GM12892 (cell line): ENCODE data around the gene TSPAN4.

Experiments used
- DNase-seq: peaks from one replicate; pipeline ENCODE4 v3.0.0; 2011; ENCODE audit not compliant: insufficient read length
- FAIRE-seq: peaks from 2 replicates; lab custom pipeline; 2011; peaks lifted over from hg19 to GRCh38; lab: Jason Lieb, UNC
- POLR2A ChIP-seq: IDR thresholded peaks from 2 replicates; pipeline ENCODE4 v1.6.1; 2011; ENCODE audit warnings: low read depth, low read length, control low read depth
- POLR2AphosphoS5 ChIP-seq: IDR thresholded peaks from 2 replicates; pipeline ENCODE4 v1.6.1; 2011; ENCODE audit warnings: low read depth, low read length, control low read depth
- TAF1 ChIP-seq: IDR thresholded peaks from 2 replicates; pipeline ENCODE4 v1.6.1; 2011; ENCODE audit warnings: low read depth, mild to moderate bottlenecking, control low read depth, low read length, borderline replicate concordance

The TSPAN4 gene

GRCh38 chr11:849104-849824 lies 6.6 kb downstream of the TSPAN4 start:
- no peak for FAIRE-seq
- no peak for DNase-seq
- TF ChIP-seq TAF1 = no peak
- TF ChIP-seq POLR2A = no peak

DNA sequence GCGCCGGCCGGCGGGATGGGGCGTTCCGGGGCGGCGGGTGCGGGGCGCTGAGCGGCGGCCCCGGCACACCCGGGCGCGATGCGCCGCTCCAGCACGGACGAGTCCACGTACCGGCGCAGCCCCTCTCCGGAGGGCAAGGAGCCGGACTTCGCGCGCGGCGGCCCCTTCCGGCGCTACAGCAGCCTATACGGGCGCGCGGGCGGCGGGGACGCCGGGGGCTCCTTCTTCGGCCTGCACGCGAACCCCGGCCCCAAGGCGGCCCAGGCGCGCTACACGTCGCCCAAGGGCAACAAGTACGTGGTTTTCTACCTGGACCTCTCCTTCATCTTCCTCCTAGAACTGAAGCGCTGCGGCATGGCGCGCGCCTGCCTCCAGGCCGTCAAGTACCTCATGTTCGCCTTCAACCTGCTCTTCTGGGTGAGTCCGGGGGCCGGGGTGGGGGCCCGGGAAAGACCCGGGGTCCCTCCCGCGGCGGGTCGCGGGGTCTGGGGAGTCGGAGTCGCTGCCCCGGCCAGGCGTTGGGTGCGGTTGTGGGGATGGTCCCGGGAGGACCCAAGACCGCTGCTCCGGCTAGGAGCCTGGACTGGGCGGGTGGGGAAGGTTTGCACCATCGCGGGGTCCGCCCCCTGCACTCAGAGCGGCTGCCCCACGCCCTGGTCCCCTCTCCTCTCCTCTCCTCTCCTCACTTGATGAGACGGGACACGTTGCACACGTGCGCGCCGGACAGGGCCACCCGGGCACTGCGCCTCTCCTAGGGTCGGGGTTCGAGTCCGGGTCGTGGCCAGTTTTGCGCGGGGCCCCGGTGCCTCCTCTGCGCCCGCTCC lies 7.5 kb downstream of the TSPAN4 start:
- DNase-seq (no peak), FAIRE-seq (no peak)
- TF ChIP-seq POLR2AphosphoS5 (no peak), TAF1 (no peak), POLR2A (no peak)

DNA sequence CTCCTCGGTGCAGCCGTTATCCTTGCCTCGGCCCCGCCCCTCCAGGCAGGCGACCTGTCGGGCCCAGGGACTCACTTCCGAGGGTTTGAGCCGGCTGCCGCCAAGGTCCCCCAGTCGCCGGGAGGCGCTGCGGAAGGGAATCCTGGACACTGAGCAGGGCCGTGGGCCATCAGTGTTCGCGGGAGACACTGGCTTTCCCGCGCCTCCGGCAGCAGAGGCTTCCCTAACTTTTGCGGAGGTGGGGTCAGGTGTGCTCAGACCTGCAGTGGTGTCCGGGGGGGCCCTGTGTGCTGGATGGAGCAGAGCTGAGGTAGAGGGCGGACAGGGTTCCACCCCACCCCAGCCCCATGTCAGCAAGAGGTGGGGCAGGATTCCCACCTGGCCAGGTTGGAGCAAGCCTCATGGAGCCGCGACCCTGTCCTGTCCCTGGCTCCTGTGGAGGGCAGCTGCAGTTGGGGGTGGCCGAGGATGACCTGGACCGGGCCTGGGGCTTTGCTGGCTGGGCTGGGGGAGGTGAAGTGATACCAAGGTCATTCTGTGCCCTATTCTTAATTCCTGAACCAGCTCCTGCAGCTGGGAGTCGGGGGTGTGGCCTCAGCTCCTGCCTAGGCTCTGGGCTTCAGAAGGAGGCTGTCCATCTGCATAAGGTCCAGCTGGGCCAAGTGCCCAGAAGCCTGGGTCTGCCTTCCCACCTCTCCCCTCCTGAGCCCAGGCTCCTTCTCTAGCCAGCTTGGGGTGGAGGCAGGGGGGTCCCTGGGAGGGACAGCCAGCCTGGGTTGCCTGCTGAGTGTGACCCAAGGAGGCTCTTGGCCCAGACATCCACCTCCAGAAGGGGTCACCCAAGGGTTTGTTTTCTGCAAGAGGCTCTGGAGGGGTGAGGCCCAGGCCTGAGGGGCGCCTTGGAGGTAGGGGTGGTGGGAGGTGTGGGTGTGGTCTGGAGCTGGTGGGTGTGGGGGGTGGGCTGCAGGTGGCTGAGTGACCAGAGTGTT lies 8.4 kb downstream of the TSPAN4 start:
- FAIRE-seq (no peak), DNase-seq (no peak)
- no peak for TF ChIP-seq POLR2AphosphoS5
- no peak for TF ChIP-seq TAF1
- no peak for TF ChIP-seq POLR2A

DNA sequence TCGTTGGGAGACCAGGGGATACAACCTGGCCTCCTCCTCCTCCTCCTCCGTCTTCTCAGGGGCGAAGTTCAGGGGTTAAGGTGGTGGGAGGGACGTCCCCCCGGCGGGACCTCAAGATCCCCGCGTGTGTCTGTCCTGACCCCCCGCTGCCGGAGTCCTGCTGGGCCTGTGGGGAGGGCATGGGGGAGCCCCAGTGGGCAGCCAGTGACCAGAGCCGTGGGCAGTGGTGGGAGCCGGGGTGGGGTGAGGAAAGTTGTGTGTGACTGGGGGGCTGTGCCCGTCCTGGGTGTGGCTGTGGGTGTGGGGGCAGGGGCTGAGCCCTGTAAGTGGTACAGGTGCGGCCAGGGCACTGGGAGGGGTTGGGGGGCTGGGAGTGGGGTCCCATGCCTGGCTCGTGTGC lies 10.1 kb downstream of the TSPAN4 start:
- DNase-seq (no peak), FAIRE-seq (no peak)
- no peak for TF ChIP-seq POLR2AphosphoS5
- TF ChIP-seq TAF1 = no peak
- no peak for TF ChIP-seq POLR2A

GRCh38 chr11:853682-854448 lies 11.2 kb downstream of the TSPAN4 start:
- no peak for FAIRE-seq
- no peak for TF ChIP-seq POLR2A
- TF ChIP-seq TAF1 = no peak
- TF ChIP-seq POLR2AphosphoS5 = no peak
- no peak for DNase-seq

- TF ChIP-seq POLR2A (no peak), POLR2AphosphoS5 (no peak), TAF1 (no peak)
- DNase-seq = no peak
- no peak for FAIRE-seq
These were observed 12.1 kb downstream of the TSPAN4 start for GRCh38 chr11:854601-855329.

DNA sequence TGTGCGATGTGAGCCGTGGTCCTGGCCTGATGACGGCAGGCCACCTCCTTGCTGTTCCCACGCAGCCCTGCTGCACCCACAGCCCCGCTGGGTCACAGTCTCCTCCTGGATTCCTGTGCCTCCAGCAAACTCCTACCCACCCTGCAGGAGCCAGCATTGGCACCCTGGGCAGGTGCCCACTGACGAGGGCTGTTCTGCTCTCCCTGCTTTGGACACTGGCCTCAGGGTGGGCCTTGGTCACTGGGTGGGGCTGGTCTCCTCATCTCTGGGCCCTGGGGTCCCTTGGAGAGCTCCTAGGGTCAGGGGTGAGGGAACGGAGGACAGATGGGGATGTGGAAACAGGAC lies 12.7 kb downstream of the TSPAN4 start:
- TF ChIP-seq POLR2A (no peak), TAF1 (no peak), POLR2AphosphoS5 (no peak)
- DNase-seq (no peak), FAIRE-seq (no peak)

GRCh38 chr11:855796-856195 lies 13.1 kb downstream of the TSPAN4 start:
- no peak for DNase-seq
- no peak for FAIRE-seq
- TF ChIP-seq POLR2AphosphoS5 (no peak), TAF1 (no peak), POLR2A (no peak)

GRCh38 chr11:856397-856796 lies 13.7 kb downstream of the TSPAN4 start:
- FAIRE-seq (no peak), DNase-seq (no peak)
- TF ChIP-seq POLR2AphosphoS5 = no peak
- no peak for TF ChIP-seq POLR2A
- no peak for TF ChIP-seq TAF1

DNA sequence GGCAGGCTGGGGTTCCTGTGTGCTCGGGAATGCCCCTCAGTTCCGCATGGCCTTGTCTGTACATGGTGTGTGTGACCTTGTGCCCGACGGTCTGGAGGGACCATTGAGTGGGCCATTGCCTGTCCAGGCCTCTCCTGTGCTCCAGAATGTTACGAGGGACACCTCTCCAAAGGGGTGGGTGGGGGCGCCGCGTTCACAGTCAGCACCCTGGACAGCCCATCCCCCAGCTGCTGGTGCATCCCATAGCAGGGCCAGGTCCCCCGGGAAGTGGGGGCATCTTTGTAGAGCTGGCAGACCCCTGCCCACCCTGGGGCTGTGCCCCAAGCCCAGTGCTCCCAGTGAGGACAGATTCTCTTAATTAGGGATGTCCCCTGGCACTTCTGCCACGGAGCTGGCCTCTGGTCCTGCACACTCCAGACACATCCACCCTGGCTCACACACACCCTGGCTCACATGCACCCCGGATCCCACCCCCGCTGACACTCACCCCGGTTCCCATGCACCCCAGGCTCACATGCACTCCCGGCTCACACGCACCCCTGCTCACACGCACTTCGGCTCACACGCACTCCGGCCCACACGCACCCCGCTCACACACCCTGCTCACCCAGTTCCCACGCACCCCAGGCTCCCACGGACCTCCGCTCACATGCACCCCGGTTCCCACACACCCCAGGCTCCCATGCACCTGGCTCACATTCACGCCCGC lies 15.6 kb downstream of the TSPAN4 start:
- DNase-seq (no peak), FAIRE-seq (no peak)
- TF ChIP-seq POLR2A (no peak), TAF1 (no peak), POLR2AphosphoS5 (no peak)
